Measurements from ENCODE around the gene EFEMP1.

EFEMP1 gene

DNA sequence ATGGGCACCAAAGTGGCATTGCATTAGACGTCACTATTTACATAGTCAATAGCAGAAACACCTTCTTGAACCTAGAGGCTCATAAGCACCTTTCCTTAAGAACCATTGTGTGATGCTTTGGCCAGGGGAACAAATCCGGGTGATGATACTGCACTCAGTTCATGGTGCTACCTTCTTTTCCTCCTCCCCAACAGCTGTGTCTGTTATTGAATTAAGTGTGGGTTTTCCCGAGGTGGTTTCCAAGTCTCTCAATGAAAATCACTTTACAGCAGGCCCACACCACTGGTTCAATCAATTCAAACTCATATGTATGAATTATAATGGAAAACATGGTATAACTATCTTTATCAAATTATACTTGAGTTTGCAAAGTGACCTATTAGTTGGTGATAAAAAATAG, 9.3 kb upstream of the EFEMP1 start:
- DNase-seq = no peak

GRCh38 chr2:55931281-55931680, 7.7 kb upstream of the EFEMP1 start:
- no peak for DNase-seq

DNA sequence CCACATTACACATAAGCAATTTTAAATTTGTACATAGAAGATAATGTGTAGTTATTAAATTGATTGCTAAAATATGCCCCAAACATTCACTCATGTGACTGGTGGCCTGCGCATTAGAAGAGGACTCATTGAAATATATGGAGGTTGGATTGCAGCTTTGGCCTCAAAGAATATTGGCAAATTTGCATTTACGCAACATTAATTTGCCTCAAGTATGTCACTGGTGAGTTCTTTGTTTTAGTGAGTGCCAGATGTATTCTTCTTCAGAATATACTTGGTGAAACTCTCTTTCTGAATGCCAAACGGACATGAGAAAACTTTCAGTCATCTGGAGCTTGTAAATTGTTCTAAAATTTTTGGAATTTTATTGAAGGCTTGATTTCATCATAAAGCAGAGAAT, 5.9 kb upstream of the EFEMP1 start:
- DNase-seq = no peak

DNA sequence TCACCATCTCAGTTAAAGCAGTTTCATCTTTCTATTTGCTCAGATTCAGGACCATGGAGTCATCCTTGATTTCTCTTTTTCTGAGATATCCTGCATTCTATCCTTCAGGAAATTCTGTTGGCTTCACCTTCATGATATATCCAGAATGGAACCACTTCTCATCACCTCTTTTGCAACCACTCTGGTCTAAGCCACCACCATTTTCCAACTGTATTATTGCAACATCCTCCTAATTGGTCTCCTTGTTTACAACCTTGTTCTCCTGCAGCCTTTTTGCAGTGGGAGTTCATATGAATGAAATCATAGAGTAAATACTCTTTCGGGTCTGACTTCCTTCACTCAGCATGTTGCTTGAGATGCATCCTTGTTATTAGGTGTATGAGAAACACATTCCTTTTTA, 3.4 kb upstream of the EFEMP1 start:
- DNase-seq = no peak

DNA sequence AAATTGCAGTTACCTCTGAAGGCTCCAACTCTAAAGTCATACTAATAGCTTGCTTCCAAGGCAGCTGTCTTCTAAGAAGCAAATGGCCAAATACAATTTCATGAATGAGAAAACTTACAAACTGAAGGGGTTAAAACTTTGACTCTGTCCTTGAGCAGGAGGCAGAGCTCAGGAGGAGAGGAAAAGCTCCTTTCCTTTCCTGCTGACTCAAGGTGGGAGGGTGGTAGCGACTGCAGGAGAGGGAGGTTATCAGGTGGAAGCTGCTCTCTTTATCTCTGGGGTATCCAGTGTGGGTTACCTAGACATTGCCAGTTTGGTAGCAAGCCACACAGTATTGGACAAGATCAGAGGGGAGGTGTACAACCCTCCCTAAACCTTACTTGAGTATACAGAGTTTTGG, 2.7 kb upstream of the EFEMP1 start:
- no peak for DNase-seq

DNA sequence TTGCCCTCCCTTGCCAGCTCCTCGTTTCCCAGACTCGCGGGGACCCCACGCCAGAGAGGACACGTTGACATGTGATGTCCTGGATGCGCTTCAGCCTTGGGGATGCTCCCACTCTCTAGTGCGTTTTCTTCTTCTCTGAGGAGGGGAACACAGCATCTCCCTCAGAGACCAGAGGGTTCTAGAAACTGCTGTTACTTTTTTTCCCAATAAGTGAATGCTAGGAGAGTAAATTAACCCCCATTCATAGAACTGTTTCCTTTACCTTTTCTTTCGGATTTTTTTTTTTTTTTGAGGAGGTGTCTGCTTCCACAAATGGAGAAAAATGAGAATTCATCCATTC, 370 bp upstream of the EFEMP1 start:
- no peak for DNase-seq

DNA sequence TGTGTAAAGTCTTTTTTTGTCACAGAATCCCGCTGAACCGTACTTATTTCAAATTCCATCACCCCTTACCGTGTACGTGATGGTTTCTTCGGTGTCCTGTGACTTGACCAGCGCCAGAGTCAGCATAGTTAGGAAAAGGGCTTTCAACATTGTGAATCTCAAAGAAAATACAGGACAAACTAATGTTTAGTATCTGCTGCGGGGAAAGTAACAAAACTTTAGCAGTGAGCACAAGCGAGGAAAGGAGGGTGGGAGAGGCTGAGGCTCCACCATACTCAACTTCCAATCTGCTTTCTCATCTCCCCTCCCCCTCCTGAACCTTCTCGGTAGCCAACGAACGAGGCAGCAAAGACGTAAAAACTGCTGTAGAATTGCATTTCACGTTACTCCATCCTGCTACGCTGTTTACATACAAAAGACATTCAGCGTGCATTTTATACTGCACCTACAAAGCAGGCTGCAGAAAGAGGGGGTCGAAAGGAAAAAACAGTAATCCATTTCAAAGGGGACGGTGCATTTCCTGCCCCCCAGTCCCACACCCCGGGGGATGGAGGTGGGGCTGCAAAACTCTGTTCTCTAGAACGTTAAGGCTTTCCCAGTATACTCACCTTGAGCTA, 1.2 kb downstream of the EFEMP1 start:
- DNase-seq = no peak

DNA sequence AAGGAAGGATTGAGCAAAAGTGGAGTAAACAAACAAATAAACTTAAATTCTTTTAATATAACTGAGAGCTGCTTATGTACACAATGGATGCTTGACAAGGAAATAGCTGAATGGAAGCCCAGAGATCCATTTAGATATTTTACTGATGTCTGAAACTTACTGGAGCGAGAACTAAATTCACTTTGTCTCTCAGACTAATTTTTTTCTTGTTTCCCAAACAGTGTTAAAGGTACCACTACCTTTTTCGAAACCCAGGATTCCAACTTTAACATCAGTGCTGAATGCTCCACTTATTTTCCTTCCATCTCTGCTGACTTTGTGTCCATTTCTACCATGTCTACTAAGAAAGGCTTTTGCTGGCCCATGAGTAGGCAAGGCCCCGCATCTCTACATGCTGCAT, 4.0 kb downstream of the EFEMP1 start:
- DNase-seq = no peak

- no peak for DNase-seq
Measured at GRCh38 chr2:55918856-55919255, 4.7 kb downstream of the EFEMP1 start.

- no peak for DNase-seq
Measured at GRCh38 chr2:55917713-55918390, 5.7 kb downstream of the EFEMP1 start.

GRCh38 chr2:55917117-55917516, 6.5 kb downstream of the EFEMP1 start:
- DNase-seq = no peak

DNA sequence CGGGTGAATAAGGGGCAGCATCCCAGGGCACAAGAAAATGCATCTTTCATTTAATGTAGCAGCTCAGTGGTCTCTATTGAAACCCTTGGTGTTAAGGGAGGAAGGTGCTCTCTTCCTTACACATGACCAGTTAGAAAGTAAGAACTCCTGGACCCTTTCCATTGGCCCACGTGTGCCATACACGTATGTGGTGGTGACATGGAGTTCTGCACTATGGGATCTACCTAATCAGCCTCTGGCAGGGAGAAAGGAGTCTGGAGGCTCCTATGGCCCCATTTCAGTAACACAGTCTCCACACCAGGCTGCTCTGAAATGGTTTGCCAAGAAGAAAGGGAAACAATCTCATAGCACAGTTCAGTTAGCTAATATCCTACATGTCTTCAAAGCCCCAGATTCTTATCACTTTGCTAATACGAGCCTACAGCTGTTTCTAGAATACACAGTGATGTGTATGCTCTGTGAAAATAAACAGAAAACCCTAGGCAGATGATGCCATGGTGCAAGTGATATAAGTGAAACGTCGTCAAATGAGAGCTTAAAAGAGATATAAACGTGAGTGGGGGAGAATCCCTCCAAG, 7.0 kb downstream of the EFEMP1 start:
- DNase-seq = no peak

DNA sequence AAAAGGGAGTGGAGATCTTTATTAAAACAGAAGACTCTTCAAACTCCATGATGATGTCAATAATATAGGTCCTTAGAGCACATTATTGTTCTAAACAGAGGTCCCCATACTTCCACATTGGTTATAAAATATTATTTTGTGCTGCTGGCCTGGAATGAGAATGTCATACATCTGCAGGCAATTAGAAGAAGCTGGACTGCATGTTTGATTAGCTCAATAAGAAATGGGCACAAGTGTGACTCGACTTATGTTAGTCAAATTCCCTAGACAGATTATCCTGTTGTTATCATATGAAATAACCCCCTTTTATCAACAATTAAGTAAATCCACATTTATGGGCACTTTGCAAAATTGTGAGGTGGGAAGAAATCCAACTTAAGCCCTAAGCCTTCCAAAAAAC, 8.8 kb downstream of the EFEMP1 start:
- no peak for DNase-seq

GRCh38 chr2:55912926-55913325, 10.7 kb downstream of the EFEMP1 start:
- no peak for DNase-seq

DNA sequence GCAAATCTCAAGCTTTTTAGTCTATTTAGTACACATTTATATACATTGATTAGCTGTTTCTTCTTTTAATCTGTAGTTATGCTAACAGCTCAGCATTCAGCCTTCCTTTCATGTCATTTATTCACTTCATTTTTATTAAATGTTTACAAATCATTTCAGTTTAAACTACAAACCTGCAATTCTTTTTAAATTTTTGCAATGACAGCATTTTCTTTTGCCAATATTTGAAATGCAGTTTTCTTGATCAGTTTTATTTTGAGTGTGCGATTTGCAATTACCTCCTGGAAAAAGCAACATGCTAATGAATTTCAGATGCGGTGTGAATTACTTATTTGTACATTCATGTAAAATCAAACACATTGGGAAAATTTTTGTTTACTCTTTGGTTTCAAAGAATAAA, 13.5 kb downstream of the EFEMP1 start:
- no peak for DNase-seq

DNA sequence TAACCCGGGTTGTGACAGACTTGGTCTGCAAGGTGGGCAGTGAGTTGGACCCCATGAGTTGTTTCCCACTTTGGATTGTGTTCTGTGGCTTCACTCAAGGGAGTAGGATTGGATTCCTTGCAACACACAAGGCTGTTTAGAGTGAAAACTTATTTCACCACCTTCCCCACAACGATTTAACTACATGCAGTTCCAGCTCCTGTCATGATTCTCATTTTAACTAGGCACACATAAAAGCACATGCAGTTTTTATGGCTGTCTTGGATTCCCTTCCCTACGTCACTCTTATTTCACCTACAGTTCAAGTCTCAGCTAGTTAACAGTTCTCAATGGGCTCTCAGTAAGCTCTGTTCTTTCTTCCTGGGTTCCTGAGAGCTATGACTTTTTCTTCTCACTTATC, 15.9 kb downstream of the EFEMP1 start:
- no peak for DNase-seq

GRCh38 chr2:55906993-55907392, 16.6 kb downstream of the EFEMP1 start:
- no peak for DNase-seq

- DNase-seq = no peak
Measured at GRCh38 chr2:55903727-55904126, 19.9 kb downstream of the EFEMP1 start.

DNA sequence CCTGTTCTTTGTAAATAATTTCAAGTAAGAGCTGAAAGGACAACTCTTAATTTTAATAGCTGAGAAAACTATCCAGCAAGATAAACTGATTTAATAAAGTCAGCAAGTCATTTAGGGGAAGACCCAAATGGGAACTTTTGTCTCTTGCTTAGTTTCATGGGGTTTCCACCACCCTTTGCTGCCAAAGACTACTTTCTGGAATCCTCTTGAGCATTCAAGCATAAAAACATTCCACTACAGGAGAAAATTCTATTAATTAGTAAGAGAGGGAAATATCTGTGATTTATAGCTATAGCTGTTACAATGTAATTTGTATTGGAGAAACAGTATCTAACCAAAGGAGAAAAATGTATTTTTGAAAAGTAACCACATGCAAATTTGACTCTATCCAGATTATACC, 20.6 kb downstream of the EFEMP1 start:
- no peak for DNase-seq

DNA sequence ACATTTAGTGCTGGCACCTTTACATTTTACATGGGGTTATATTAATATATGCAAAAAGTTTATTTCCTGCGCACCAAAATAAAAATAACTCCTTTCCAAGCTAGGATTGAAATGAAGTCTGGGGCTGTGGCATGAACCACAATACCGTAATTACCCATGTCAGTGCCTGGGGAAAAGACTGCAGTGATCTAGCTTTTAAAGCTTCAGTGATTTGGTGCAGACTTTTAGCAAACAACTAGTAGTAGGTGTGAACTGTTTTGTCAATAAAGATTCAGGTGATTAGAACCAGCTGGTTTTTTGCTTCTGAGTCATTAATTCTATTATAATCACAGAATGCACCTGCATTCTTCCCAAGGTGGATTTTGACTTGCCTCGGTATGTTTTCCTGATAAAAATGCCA, 21.2 kb downstream of the EFEMP1 start:
- no peak for DNase-seq

DNA sequence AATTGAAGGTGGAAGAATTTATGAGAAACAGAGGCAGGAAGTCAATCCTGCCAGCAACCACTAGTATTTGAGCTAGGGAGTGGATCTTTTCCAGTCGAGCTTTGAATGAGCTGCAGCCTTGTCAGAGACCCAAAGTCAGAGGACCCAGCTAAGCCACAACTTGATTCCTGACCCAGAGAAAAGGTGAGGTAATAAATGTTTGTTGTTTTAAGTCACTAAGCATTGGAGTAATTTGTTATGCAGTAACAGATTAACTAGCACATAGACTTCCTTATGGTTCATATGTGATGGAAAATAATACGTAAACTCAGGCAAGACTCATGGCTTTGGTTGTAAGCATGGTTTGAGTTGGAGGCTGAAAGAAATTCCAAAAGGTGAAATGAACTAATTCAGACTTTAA, 21.6 kb downstream of the EFEMP1 start:
- DNase-seq = no peak

- no peak for DNase-seq
Measured at GRCh38 chr2:55901322-55901721, 22.3 kb downstream of the EFEMP1 start.

GRCh38 chr2:55899881-55900280, 23.7 kb downstream of the EFEMP1 start:
- DNase-seq = no peak

DNA sequence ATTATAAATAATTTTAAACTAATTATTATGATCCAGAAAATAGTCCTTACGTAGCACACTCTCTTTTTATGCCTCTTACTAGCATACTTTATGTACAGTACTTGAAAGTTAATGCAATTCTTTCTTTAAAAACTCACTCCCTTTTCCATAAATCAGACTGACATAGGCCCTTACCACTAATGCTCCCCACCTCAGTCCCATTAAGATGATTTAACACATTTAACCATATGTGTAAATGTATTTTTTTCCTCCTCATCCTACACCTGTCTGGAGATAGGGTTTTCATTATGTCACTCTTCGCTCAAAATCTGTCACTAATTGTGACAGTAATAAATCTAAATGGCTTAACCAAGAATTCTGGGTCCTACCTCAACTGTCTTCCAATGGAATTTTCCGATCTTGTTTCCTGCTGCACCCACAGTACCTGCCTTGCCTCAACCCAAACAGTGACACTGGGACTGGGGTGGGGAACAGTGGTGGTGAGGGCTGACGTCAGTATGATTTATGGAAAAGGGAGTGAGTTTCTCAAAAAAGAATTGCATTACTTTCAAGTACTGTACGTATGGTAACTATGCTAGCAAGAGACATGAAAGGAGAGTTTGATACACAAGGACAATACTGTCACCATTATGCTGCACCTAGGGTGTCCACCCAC, 25.1 kb downstream of the EFEMP1 start:
- DNase-seq = no peak
